HCT116 (cell line): Measurements from ENCODE around the gene WWOX. TPM values are rescaled to one million over a fixed set of nuclear protein-coding genes. Genes with fewer than 3 reads are reported as not detected.

Experiments used
- ATAC-seq: fragments of 200-7000 bp; cut with Tn5 transposase; 2 replicates; pipeline ENCODE4 v1.9.1; 2020; ENCODE audit warnings: mild to moderate bottlenecking, moderate library complexity
- BruUV-seq: library from RNA; stranded (reverse); fragments of 400-500 nt; replicated peaks from 2 replicates; lab custom pipeline; 2021; lab: Mats Ljungman, UMichigan
- CTCF ChIA-PET: fragments of 300-600 bp; sonication (Branson Sonifier 250); formaldehyde crosslinking; loops from one replicate; lab custom pipeline; 2021; ENCODE audit warnings: antibody characterized with exemption; lab: Charles Lee
- POLR2A ChIA-PET: fragments of 300-600, 350-600 bp; sonication (Branson Sonifier 250); formaldehyde crosslinking; loops from one replicate; lab custom pipeline; 2021; ENCODE audit warnings: antibody characterized with exemption; lab: Charles Lee
- RAD21 ChIA-PET, 2 experiments: fragments of 300-600 bp; sonication (Branson Sonifier 250); formaldehyde crosslinking; loops; one replicate each; lab custom pipeline; 2023; ENCODE audit warnings: low total read pairs in 2 of 2; ENCODE audit not compliant: uncharacterized antibody in 2 of 2, unreplicated experiment in 2 of 2, low non-redundant PET in 1 of 2; lab: Charles Lee
- DNase-seq: peaks from one replicate; pipeline ENCODE4 v3.0.0-alpha.2; 2010; ENCODE audit warnings: low read depth, low spot score
- H2AFZ ChIP-seq: fragments of 200-600 bp; shearing (Covaris generic), sonication (generic); 2 replicates; pipeline ENCODE4 v1.6.1; 2017; ENCODE audit warnings: low read depth, mixed run types, mixed read lengths, antibody characterized with exemption, low read length; ENCODE audit not compliant: poor library complexity, severe bottlenecking
- H3K27ac ChIP-seq: 2 replicates; pipeline ENCODE4 v1.5.1; 2012; ENCODE audit warnings: low read depth, low read length
- H3K27me3 ChIP-seq: fragments of 200-600 bp; sonication (generic); 2 replicates; pipeline ENCODE4 v1.6.1; 2016; ENCODE audit warnings: mixed run types, low read length, mixed read lengths; ENCODE audit not compliant: insufficient read depth
- H3K36me3 ChIP-seq, 2 experiments: fragments of 200-500 bp in 1 of 2; fragments of 200-600 bp in 1 of 2; sonication (Bioruptor generic) in 1 of 2; sonication (generic) in 1 of 2; 2 replicates each; pipeline versions ENCODE4 v1.5.1 to v1.6.1; 2014 to 2016; ENCODE audit warnings: low read length in 2 of 2, inconsistent platforms in 1 of 2, mixed read lengths in 1 of 2, mixed run types in 1 of 2; ENCODE audit not compliant: insufficient read depth in 2 of 2, control insufficient read depth in 1 of 2
- H3K4me1 ChIP-seq, 2 experiments: fragments of 200-600 bp in 1 of 2; sonication (generic) in 1 of 2; 2 replicates each; pipeline versions ENCODE4 v1.5.1 to v1.6.1; 2012 to 2017; ENCODE audit warnings: low read length in 2 of 2, inconsistent platforms in 1 of 2, mild to moderate bottlenecking in 1 of 2, mixed read lengths in 1 of 2, mixed run types in 1 of 2, moderate library complexity in 1 of 2; ENCODE audit not compliant: insufficient read depth in 2 of 2, control insufficient read depth in 1 of 2
- H3K4me2 ChIP-seq: fragments of 200-600 bp; sonication (generic); 2 replicates; pipeline ENCODE4 v1.6.1; 2017; ENCODE audit warnings: mixed run types, low read length, mixed read lengths
- H3K4me3 ChIP-seq, 2 experiments: fragments of 200-600 bp in 1 of 2; sonication (generic) in 1 of 2; replicated peaks in 1 of 2; 2 replicates each; pipeline ENCODE4 v1.5.1; 2011 to 2016; ENCODE audit warnings: low read length in 2 of 2, control low read depth in 1 of 2, low read depth in 1 of 2, mild to moderate bottlenecking in 1 of 2, mixed read lengths in 1 of 2, mixed run types in 1 of 2
- H3K79me2 ChIP-seq: fragments of 200-600 bp; sonication (generic); 2 replicates; pipeline ENCODE4 v1.6.1; 2017; ENCODE audit warnings: mild to moderate bottlenecking, mixed run types, low read length, moderate library complexity, mixed read lengths; ENCODE audit not compliant: insufficient read depth
- H3K9ac ChIP-seq: fragments of 200-600 bp; sonication (generic); 2 replicates; pipeline ENCODE4 v1.6.1; 2016; ENCODE audit warnings: low read length, mixed read lengths
- H3K9me2 ChIP-seq: fragments of 200-600 bp; sonication (generic), shearing (Covaris generic); 2 replicates; pipeline ENCODE4 v1.6.1; 2017; ENCODE audit warnings: mixed run types, mild to moderate bottlenecking, moderate library complexity; ENCODE audit not compliant: insufficient read depth
- H3K9me3 ChIP-seq, 2 experiments: fragments of 200-500 bp in 1 of 2; fragments of 200-600 bp in 1 of 2; sonication (Bioruptor generic) in 1 of 2; sonication (generic) in 1 of 2; 2 replicates each; pipeline ENCODE4 v1.6.1; 2014 to 2017; ENCODE audit warnings: low read length in 2 of 2, mixed read lengths in 2 of 2, inconsistent platforms in 1 of 2, low read depth in 1 of 2, mild to moderate bottlenecking in 1 of 2, mixed run types in 1 of 2, moderate library complexity in 1 of 2; ENCODE audit not compliant: control insufficient read depth in 1 of 2, insufficient read depth in 1 of 2
- H4K20me1 ChIP-seq: fragments of 200-600 bp; sonication (generic), shearing (Covaris generic); 2 replicates; pipeline ENCODE4 v1.6.1; 2017; ENCODE audit warnings: mixed run types, mild to moderate bottlenecking, moderate library complexity; ENCODE audit not compliant: insufficient read depth
- CEBPB ChIP-seq: IDR thresholded peaks from 2 replicates; pipeline ENCODE4 v1.6.1; 2012; ENCODE audit warnings: low read depth
- EGR1 ChIP-seq: IDR thresholded peaks from 2 replicates; pipeline ENCODE4 v1.6.1; 2012; ENCODE audit warnings: low read depth
- ELF1 ChIP-seq: IDR thresholded peaks from 2 replicates; pipeline ENCODE4 v1.6.1; 2012; ENCODE audit warnings: low read depth, borderline replicate concordance
- EZH2 ChIP-seq: fragments of 200-600 bp; sonication (generic); IDR thresholded peaks from 2 replicates; pipeline ENCODE4 v1.6.1; 2017; ENCODE audit warnings: antibody characterized with exemption, mixed run types
- FOSL1 ChIP-seq: IDR thresholded peaks from 2 replicates; pipeline ENCODE4 v1.6.1; 2012; ENCODE audit warnings: low read depth
- JUND ChIP-seq: IDR thresholded peaks from 2 replicates; pipeline ENCODE4 v1.6.1; 2012
- POLR2A ChIP-seq: IDR thresholded peaks from 2 replicates; pipeline ENCODE4 v1.7.0; 2011; ENCODE audit warnings: borderline replicate concordance; ENCODE audit not compliant: insufficient read depth, insufficient read length; ENCODE audit errors: extremely low read depth
- RAD21 ChIP-seq: IDR thresholded peaks from 2 replicates; pipeline ENCODE4 v1.6.1; 2012; ENCODE audit warnings: low read depth, mild to moderate bottlenecking
- SIN3A ChIP-seq: IDR thresholded peaks from 2 replicates; pipeline ENCODE4 v1.6.1; 2012; ENCODE audit warnings: low read depth
- SP1 ChIP-seq: IDR thresholded peaks from 2 replicates; pipeline ENCODE4 v1.6.1; 2012; ENCODE audit warnings: low read depth
- SRF ChIP-seq: IDR thresholded peaks from 2 replicates; pipeline ENCODE4 v1.6.1; 2012; ENCODE audit warnings: low read depth
- TCF7L2 ChIP-seq: IDR thresholded peaks from 2 replicates; pipeline ENCODE4 v1.7.0; 2011; ENCODE audit warnings: borderline replicate concordance, inconsistent platforms; ENCODE audit not compliant: insufficient read depth, insufficient read length; ENCODE audit errors: extremely low read depth
- ZFX ChIP-seq: fragments of 450-650 bp; IDR thresholded peaks from 2 replicates; pipeline ENCODE4 v1.6.1; 2017
- intact Hi-C: fragments of 100-400 bp; cut with micrococcal nuclease; formaldehyde crosslinking; loops from 2 replicates; pipeline ENCODE4 v1.10.0; 2022
- total RNA-seq: library from RNA; stranded (reverse); gene quantifications from one replicate; pipeline ENCODE4 v1.2.1, GENCODE V29; 2021; ENCODE audit not compliant: unreplicated experiment
- TF ChIP-seq, protein P1 (sequence below): IDR thresholded peaks from 2 replicates; pipeline ENCODE4 v1.6.1; 2011; ENCODE audit warnings: mild to moderate bottlenecking, low read length, moderate library complexity; ENCODE audit not compliant: insufficient replicate concordance; ENCODE audit errors: extremely low read depth
- TF ChIP-seq, protein P2 (sequence below): IDR thresholded peaks from 2 replicates; pipeline ENCODE4 v1.6.1; 2012; ENCODE audit warnings: low read depth
- TF ChIP-seq, protein P3 (sequence below): IDR thresholded peaks from 2 replicates; pipeline ENCODE4 v1.6.1; 2012
- TF ChIP-seq, protein P4 (sequence below), 3 experiments: fragments of 200-600 bp in 1 of 3; sonication (generic) in 1 of 3; IDR thresholded peaks in 2 of 3; conservative IDR thresholded peaks in 1 of 3; 2 replicates each; pipeline ENCODE4 v1.5.1; 2012 to 2017; ENCODE audit warnings: low read depth in 2 of 3, low read length in 2 of 3, antibody characterized with exemption in 1 of 3, borderline replicate concordance in 1 of 3, control low read depth in 1 of 3, mild to moderate bottlenecking in 1 of 3, mixed read lengths in 1 of 3, mixed run types in 1 of 3, moderate library complexity in 1 of 3; ENCODE audit not compliant: insufficient read depth in 1 of 3
- TF ChIP-seq, protein P5 (sequence below): IDR thresholded peaks from 2 replicates; pipeline ENCODE4 v1.6.1; 2012

The WWOX gene
- total RNA-seq, 1 experiment from 2014 or later = 13.7 TPM

DNA sequence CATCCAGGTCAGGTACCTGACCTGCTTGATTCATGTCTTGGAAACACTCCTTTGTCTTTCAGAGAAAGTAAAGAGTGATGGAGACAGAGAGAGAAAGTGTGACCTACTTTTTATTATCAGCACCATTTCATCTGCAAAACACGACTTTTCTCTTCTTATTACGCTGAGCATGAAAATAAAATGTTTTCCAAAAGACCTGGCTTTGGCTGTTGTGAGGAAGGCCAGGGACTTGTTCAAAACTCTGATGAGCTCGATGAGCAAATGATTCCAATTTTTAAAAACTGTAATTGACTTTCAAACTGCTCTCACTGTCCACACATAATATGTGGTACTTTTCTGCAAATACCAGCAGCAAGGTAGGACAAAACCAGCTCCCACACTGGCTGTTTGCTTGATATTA lies 821.2 kb downstream of the WWOX start:
- Histone ChIP-seq H2AFZ (no peak overlapping the region), H3K4me2 (no peak overlapping the region), H3K4me3 (no peak overlapping the region), H3K4me1 (no peaks in the 10 kb centered on the region), H3K27me3 (no peaks in the 10 kb centered on the region), H3K27ac (no peak overlapping the region), H3K79me2 (no peaks in the 10 kb centered on the region), H3K9me2 (no peaks in the 10 kb centered on the region), H3K9ac (no peak overlapping the region), H4K20me1 (no peaks in the 10 kb centered on the region), H3K9me3 (peaks cover 20 to 23% of the 10 kb centered on the region in 2 experiments; a peak in 2 of 4 replicates), H3K36me3 (no peaks in the 10 kb centered on the region)
- intact Hi-C loops = loop anchor here (10.0 kb wide), 1 partner anchor 1544 kb away; no protein-coding TSS in a partner anchor
- no peak for DNase-seq
- ChIA-PET RAD21 (no interaction called here), CTCF (no interaction called here), POLR2A (no interaction called here)
- no peak for TF ChIP-seq SRF
- TF ChIP-seq SP1 = no peak
- TF ChIP-seq ELF1 = no peak
- TF ChIP-seq JUND = no peak
- TF ChIP-seq, protein P1, sequence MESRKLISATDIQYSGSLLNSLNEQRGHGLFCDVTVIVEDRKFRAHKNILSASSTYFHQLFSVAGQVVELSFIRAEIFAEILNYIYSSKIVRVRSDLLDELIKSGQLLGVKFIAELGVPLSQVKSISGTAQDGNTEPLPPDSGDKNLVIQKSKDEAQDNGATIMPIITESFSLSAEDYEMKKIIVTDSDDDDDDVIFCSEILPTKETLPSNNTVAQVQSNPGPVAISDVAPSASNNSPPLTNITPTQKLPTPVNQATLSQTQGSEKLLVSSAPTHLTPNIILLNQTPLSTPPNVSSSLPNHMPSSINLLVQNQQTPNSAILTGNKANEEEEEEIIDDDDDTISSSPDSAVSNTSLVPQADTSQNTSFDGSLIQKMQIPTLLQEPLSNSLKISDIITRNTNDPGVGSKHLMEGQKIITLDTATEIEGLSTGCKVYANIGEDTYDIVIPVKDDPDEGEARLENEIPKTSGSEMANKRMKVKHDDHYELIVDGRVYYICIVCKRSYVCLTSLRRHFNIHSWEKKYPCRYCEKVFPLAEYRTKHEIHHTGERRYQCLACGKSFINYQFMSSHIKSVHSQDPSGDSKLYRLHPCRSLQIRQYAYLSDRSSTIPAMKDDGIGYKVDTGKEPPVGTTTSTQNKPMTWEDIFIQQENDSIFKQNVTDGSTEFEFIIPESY = no peak
- no peak for TF ChIP-seq EGR1
- no peak for TF ChIP-seq FOSL1
- TF ChIP-seq, protein P2, sequence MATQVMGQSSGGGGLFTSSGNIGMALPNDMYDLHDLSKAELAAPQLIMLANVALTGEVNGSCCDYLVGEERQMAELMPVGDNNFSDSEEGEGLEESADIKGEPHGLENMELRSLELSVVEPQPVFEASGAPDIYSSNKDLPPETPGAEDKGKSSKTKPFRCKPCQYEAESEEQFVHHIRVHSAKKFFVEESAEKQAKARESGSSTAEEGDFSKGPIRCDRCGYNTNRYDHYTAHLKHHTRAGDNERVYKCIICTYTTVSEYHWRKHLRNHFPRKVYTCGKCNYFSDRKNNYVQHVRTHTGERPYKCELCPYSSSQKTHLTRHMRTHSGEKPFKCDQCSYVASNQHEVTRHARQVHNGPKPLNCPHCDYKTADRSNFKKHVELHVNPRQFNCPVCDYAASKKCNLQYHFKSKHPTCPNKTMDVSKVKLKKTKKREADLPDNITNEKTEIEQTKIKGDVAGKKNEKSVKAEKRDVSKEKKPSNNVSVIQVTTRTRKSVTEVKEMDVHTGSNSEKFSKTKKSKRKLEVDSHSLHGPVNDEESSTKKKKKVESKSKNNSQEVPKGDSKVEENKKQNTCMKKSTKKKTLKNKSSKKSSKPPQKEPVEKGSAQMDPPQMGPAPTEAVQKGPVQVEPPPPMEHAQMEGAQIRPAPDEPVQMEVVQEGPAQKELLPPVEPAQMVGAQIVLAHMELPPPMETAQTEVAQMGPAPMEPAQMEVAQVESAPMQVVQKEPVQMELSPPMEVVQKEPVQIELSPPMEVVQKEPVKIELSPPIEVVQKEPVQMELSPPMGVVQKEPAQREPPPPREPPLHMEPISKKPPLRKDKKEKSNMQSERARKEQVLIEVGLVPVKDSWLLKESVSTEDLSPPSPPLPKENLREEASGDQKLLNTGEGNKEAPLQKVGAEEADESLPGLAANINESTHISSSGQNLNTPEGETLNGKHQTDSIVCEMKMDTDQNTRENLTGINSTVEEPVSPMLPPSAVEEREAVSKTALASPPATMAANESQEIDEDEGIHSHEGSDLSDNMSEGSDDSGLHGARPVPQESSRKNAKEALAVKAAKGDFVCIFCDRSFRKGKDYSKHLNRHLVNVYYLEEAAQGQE = no peak
- TF ChIP-seq SIN3A = no peak
- TF ChIP-seq RAD21 = no peak
- TF ChIP-seq ZFX = no peak
- TF ChIP-seq EZH2 = no peak
- TF ChIP-seq, protein P3, sequence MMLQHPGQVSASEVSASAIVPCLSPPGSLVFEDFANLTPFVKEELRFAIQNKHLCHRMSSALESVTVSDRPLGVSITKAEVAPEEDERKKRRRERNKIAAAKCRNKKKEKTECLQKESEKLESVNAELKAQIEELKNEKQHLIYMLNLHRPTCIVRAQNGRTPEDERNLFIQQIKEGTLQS = no peak
- no peak for TF ChIP-seq TCF7L2
- TF ChIP-seq CEBPB = no peak
- TF ChIP-seq, protein P4, sequence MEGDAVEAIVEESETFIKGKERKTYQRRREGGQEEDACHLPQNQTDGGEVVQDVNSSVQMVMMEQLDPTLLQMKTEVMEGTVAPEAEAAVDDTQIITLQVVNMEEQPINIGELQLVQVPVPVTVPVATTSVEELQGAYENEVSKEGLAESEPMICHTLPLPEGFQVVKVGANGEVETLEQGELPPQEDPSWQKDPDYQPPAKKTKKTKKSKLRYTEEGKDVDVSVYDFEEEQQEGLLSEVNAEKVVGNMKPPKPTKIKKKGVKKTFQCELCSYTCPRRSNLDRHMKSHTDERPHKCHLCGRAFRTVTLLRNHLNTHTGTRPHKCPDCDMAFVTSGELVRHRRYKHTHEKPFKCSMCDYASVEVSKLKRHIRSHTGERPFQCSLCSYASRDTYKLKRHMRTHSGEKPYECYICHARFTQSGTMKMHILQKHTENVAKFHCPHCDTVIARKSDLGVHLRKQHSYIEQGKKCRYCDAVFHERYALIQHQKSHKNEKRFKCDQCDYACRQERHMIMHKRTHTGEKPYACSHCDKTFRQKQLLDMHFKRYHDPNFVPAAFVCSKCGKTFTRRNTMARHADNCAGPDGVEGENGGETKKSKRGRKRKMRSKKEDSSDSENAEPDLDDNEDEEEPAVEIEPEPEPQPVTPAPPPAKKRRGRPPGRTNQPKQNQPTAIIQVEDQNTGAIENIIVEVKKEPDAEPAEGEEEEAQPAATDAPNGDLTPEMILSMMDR (IDR thresholded peaks at IDR 0.05 in 2 of 3, conservative IDR thresholded peaks at IDR 0.05 in 1 of 3; ENCODE audit: borderline replicate concordance in 1 of 3, insufficient read depth in 1 of 3, low read depth in 2 of 3, low read length in 2 of 3) = no peak
- TF ChIP-seq, protein P5, sequence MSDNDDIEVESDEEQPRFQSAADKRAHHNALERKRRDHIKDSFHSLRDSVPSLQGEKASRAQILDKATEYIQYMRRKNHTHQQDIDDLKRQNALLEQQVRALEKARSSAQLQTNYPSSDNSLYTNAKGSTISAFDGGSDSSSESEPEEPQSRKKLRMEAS = no peak
- no peak for TF ChIP-seq POLR2A
- no peak for ATAC-seq
- no TSS peak for BruUV-seq
